BJ (cell line): ENCODE results near the gene KDM1B. TPM values are rescaled to one million over a fixed set of nuclear protein-coding genes. Genes with fewer than 3 reads are reported as not detected.

Experiments
- CTCF ChIA-PET: fragments of 350-600 bp; formaldehyde crosslinking; extraction: SDS; loops from one replicate; lab custom pipeline; 2021; ENCODE audit warnings: antibody characterized with exemption, inconsistent platforms; lab: Yijun Ruan, JAX
- POLR2A ChIA-PET: fragments of 300-600 bp; sonication (Branson Sonifier 250); formaldehyde crosslinking; extraction: SDS; loops from one replicate; lab custom pipeline; 2021; ENCODE audit warnings: antibody characterized with exemption; lab: Charles Lee
- DNase-seq: peaks from one replicate; pipeline ENCODE4 v3.0.0-alpha.2; 2011; ENCODE audit warnings: low read depth
- H3K27me3 ChIP-seq: 2 replicates; pipeline ENCODE4 v1.6.0; 2011; ENCODE audit warnings: low read length; ENCODE audit not compliant: control insufficient read depth, insufficient read depth
- H3K36me3 ChIP-seq: 2 replicates; pipeline ENCODE4 v1.5.1; 2011; ENCODE audit warnings: low read length; ENCODE audit not compliant: control insufficient read depth, insufficient read depth
- H3K4me3 ChIP-seq: 2 replicates; pipeline ENCODE4 v1.5.1; 2011; ENCODE audit warnings: low read depth, mild to moderate bottlenecking, control low read depth, low read length
- polyA plus RNA-seq: library from polyadenylated mRNA; depleted of rRNA; stranded (reverse); fragments of >200 nt; gene quantifications from 2 replicates; pipeline ENCODE4 v1.2.3, GENCODE V29; 2011
- TF ChIP-seq, protein P1 (sequence below): IDR thresholded peaks from 2 replicates; pipeline ENCODE4 v1.5.1; 2011; ENCODE audit warnings: low read depth, mild to moderate bottlenecking, control low read depth, inconsistent platforms, low read length, moderate library complexity; ENCODE audit not compliant: insufficient read depth

KDM1B gene
- polyA plus RNA-seq, 1 experiment, result 10.3 TPM

DNA sequence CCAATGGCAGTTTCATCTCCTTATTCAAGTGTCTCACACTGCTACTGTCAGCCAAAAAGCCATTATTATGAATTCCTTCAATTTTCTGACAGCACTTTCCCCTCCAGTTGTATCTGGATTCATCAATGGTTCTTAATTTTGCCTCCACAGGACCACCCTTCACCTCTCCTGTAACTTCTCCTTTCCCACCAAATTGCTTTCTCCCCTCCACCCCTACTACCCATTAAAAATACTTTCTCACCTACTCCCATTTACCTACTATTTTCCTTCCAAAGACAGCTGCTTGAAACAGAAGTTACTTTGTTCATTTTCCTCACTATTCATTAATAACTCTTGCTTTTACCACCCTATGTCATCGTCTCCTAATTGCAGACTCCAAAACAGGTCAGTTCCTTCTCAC lies 79.3 kb downstream of the KDM1B start:
- H3K27me3 ChIP-seq, result no peaks in the 10 kb centered on the region
- ChIA-PET CTCF (no interaction called here), POLR2A (no interaction called here)
- no peak overlapping the region for H3K4me3 ChIP-seq
- TF ChIP-seq, protein P1, sequence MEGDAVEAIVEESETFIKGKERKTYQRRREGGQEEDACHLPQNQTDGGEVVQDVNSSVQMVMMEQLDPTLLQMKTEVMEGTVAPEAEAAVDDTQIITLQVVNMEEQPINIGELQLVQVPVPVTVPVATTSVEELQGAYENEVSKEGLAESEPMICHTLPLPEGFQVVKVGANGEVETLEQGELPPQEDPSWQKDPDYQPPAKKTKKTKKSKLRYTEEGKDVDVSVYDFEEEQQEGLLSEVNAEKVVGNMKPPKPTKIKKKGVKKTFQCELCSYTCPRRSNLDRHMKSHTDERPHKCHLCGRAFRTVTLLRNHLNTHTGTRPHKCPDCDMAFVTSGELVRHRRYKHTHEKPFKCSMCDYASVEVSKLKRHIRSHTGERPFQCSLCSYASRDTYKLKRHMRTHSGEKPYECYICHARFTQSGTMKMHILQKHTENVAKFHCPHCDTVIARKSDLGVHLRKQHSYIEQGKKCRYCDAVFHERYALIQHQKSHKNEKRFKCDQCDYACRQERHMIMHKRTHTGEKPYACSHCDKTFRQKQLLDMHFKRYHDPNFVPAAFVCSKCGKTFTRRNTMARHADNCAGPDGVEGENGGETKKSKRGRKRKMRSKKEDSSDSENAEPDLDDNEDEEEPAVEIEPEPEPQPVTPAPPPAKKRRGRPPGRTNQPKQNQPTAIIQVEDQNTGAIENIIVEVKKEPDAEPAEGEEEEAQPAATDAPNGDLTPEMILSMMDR, result no peak
- peaks cover 6% of the 10 kb centered on the region for H3K36me3 ChIP-seq
- DNase-seq, result no peak

DNA sequence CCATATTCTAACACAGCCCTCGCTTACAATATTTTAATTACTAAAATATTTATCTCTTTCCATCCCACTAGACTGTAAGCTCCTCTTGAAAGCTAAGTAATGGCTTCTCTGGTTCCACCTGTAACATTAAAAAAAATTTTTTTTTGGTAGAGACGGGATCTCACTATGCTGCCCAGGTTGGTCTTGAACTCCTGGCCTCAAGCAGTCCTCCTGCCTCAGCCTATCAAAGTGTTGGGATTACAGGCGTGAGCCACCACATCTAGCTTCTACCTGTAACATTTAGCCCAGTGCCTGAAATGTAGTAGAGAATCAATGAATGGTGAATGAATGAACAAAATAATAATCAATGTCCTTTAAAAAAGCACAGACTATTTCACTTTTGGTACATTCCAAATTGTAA lies 80.3 kb downstream of the KDM1B start:
- peaks cover 6% of the 10 kb centered on the region for H3K36me3 ChIP-seq
- no peaks in the 10 kb centered on the region for H3K27me3 ChIP-seq
- POLR2A ChIA-PET, result no interaction called here
- TF ChIP-seq, protein P1, result no peak
- DNase-seq, result no peak
- CTCF ChIA-PET, result no interaction called here
- no peak overlapping the region for H3K4me3 ChIP-seq

DNA sequence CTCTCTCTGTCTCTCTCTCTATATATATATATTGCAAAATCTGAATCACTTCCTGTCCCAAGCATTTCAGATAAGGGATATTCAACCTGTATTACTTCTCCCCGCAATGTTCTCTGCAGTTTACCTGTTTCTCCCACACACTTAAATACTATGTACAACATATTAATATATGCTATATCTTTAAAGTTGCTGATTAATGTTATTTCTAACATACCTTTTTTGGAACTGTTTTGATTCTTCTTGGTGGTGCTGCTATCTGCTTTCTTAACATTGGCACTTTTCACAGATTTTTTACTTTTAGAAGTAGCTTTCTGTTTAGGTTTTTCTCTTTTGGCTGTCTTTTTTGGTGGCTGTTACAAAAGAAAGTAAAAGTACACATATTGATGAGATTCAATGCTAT lies 81.9 kb downstream of the KDM1B start:
- no peak for DNase-seq
- H3K36me3 ChIP-seq, result peaks cover 6% of the 10 kb centered on the region
- TF ChIP-seq, protein P1, result no peak
- H3K27me3 ChIP-seq, result no peaks in the 10 kb centered on the region
- ChIA-PET CTCF (no interaction called here), POLR2A (no interaction called here)
- H3K4me3 ChIP-seq, result no peak overlapping the region

DNA sequence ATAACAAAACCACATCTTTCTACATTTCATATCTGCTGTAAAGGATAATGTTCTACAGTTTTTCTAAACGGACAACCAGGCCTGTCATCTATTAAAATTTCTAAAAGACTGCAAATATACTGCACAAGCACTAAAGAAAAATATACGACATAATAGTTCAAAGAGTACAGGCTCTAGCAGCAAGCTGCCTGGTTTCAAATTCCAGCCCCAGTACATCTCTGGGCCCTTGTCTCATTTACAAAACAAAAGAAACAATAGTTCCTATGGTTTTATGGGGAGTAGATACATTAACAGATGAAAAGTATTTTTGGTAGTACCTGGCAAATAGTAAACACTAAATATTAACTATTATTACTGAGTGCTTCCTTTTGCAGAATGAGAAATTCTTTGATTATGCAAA lies 85.0 kb downstream of the KDM1B start:
- no peak for DNase-seq
- H3K27me3 ChIP-seq, result no peaks in the 10 kb centered on the region
- H3K36me3 ChIP-seq, result peaks cover 5% of the 10 kb centered on the region
- ChIA-PET POLR2A (no interaction called here), CTCF (no interaction called here)
- no peak overlapping the region for H3K4me3 ChIP-seq
- TF ChIP-seq, protein P1, result no peak

DNA sequence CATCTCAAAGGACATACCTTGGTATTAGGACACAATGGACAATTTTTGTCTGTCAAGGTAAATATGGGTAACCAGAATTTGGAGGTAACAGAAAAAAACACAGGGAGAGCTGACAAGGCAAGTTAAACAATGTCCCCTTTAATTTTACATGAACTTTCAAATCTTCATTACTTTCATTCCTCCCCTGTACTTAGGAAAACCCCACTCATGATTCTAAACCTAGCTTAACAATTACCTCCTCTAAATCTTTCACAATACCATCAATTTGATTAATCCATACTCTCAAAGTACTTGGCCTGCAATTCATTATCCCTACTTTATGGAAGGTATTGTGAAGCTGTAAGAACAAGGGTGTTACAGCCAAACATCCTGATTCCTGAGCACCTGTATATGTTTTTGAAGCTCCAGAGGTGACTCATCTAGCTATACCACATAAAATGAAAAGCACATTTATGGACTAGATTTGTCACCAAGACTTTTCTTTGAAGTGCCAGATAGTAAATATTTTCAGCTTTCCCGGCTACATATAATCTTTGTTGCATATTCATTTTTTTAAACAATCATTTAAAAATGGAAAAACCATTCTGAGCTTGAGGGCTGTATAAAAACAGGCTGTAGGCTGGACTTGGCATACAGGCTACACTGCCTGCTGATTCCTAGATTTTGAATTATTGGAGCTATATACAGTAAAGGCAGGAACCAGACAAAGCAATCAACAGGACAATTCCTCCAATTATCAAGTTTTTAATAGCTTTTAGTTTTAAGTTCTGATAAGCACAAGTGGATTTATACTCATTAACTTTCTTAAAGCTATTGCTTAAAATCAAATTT lies 86.2 kb downstream of the KDM1B start:
- no peak for DNase-seq
- TF ChIP-seq, protein P1, result no peak
- POLR2A ChIA-PET, result interaction anchor here (0.6 kb wide), 1 partner anchor 67 kb away, joined by 4 read pairs; no protein-coding TSS in a partner anchor
- Histone ChIP-seq H3K36me3 (peaks cover 5% of the 10 kb centered on the region), H3K27me3 (no peaks in the 10 kb centered on the region), H3K4me3 (no peak overlapping the region)
- CTCF ChIA-PET, result interaction anchor here (1.3 kb wide), 1 partner anchor 10 kb away, joined by 5 read pairs; no protein-coding TSS in a partner anchor
